ENCODE results near the gene EME2. TPM values are rescaled to one million over a fixed set of nuclear protein-coding genes. Genes with fewer than 3 reads are reported as not detected.

EME2 gene
- total RNA-seq, 1 experiment from 2014 or later, result 19.5 TPM

- no peak for DNase-seq (ENCODE audit: low spot score)
- Histone ChIP-seq H3K27ac (ENCODE audit: low read depth, low read length, poor library complexity, severe bottlenecking) (no peak overlapping the region), H3K4me3 (ENCODE audit: low read depth, low read length, poor library complexity, severe bottlenecking) (no peak overlapping the region), H3K27me3 (replicated peaks; ENCODE audit: insufficient read depth, low read depth, low read length, poor library complexity) (no peaks in the 10 kb centered on the region), H3K36me3 (ENCODE audit: insufficient read depth, low read length, poor library complexity, severe bottlenecking) (peaks cover 14% of the 10 kb centered on the region), H3K9me3 (ENCODE audit: low read depth, low read length, poor library complexity, severe bottlenecking) (no peaks in the 10 kb centered on the region), H3K4me1 (ENCODE audit: insufficient read depth, low read length, poor library complexity, severe bottlenecking) (no peaks in the 10 kb centered on the region)
- no peak for TF ChIP-seq EZH2 (IDR thresholded peaks at IDR 0.05; ENCODE audit: borderline replicate concordance, low read depth, low read length, poor library complexity, severe bottlenecking)
- no peak for TF ChIP-seq CTCF (conservative IDR thresholded peaks at IDR 0.05; ENCODE audit: low read depth, low read length)
- intact Hi-C loops (cut with micrococcal nuclease; ENCODE audit: unreplicated experiment), result loop anchor here (10.0 kb wide), 1 partner anchor 46 kb away; the partner anchor contains the start of genes FAHD1 and HAGH
- ChIA-PET CTCF (no interaction called here), POLR2A (ENCODE audit: low non-redundant PET) (interaction anchor here (0.6 kb wide), 1 partner anchor 11 kb away, joined by 3 read pairs; no protein-coding TSS in a partner anchor)
- no TSS peak for BruUV-seq (replicated peaks)
Measured at GRCh38 chr16:1779234-1779701, 6.7 kb downstream of the EME2 start.

- Histone ChIP-seq H3K27ac (ENCODE audit: low read depth, low read length, poor library complexity, severe bottlenecking) (no peak overlapping the region), H3K4me1 (ENCODE audit: insufficient read depth, low read length, poor library complexity, severe bottlenecking) (no peaks in the 10 kb centered on the region), H3K9me3 (ENCODE audit: low read depth, low read length, poor library complexity, severe bottlenecking) (no peaks in the 10 kb centered on the region), H3K27me3 (replicated peaks; ENCODE audit: insufficient read depth, low read depth, low read length, poor library complexity) (no peaks in the 10 kb centered on the region), H3K4me3 (ENCODE audit: low read depth, low read length, poor library complexity, severe bottlenecking) (no peak overlapping the region), H3K36me3 (ENCODE audit: insufficient read depth, low read length, poor library complexity, severe bottlenecking) (peaks cover 14% of the 10 kb centered on the region)
- ChIA-PET POLR2A (ENCODE audit: low non-redundant PET) (interaction anchor here (0.6 kb wide), 1 partner anchor 10 kb away, joined by 3 read pairs; no protein-coding TSS in a partner anchor), CTCF (no interaction called here)
- intact Hi-C loops (cut with micrococcal nuclease; ENCODE audit: unreplicated experiment), result loop anchor here (10.0 kb wide), 1 partner anchor 45 kb away; the partner anchor contains the start of genes FAHD1 and HAGH
- BruUV-seq (replicated peaks), result no TSS peak
- DNase-seq (ENCODE audit: low spot score), result no peak
- TF ChIP-seq EZH2 (IDR thresholded peaks at IDR 0.05; ENCODE audit: borderline replicate concordance, low read depth, low read length, poor library complexity, severe bottlenecking), result no peak
- no peak for TF ChIP-seq CTCF (conservative IDR thresholded peaks at IDR 0.05; ENCODE audit: low read depth, low read length)
Measured at GRCh38 chr16:1779741-1780676, 7.4 kb downstream of the EME2 start.

- DNase-seq (ENCODE audit: low spot score), result no peak
- H3K36me3 ChIP-seq (ENCODE audit: insufficient read depth, low read length, poor library complexity, severe bottlenecking), result peaks cover 14% of the 10 kb centered on the region
- CTCF ChIA-PET, result no interaction called here
- H3K4me3 ChIP-seq (ENCODE audit: low read depth, low read length, poor library complexity, severe bottlenecking), result no peak overlapping the region
- H3K27ac ChIP-seq (ENCODE audit: low read depth, low read length, poor library complexity, severe bottlenecking), result no peak overlapping the region
- no peaks in the 10 kb centered on the region for H3K27me3 ChIP-seq (replicated peaks; ENCODE audit: insufficient read depth, low read depth, low read length, poor library complexity)
- TF ChIP-seq EZH2 (IDR thresholded peaks at IDR 0.05; ENCODE audit: borderline replicate concordance, low read depth, low read length, poor library complexity, severe bottlenecking) (no peak), CTCF (conservative IDR thresholded peaks at IDR 0.05; ENCODE audit: low read depth, low read length) (no peak)
- no peaks in the 10 kb centered on the region for H3K4me1 ChIP-seq (ENCODE audit: insufficient read depth, low read length, poor library complexity, severe bottlenecking)
- BruUV-seq (replicated peaks), result no TSS peak
- intact Hi-C loops (cut with micrococcal nuclease; ENCODE audit: unreplicated experiment), result no loop called here
- POLR2A ChIA-PET (ENCODE audit: low non-redundant PET), result no interaction called here
- H3K9me3 ChIP-seq (ENCODE audit: low read depth, low read length, poor library complexity, severe bottlenecking), result no peaks in the 10 kb centered on the region
Measured at GRCh38 chr16:1780677-1781072, 8.1 kb downstream of the EME2 start.

Data from A673 (cell line).